ENCODE data around the gene MUSTN1. TPM values are rescaled to one million over a fixed set of nuclear protein-coding genes. Genes with fewer than 3 reads are reported as not detected.

Gene MUSTN1
- total RNA-seq, 1 donor from 2014 or later = 1.1 TPM

- peaks cover 5% of the 10 kb centered on the region for H3K27me3 Mint-ChIP-seq (ENCODE audit: unreplicated experiment)
- H3K9me3 Mint-ChIP-seq (ENCODE audit: unreplicated experiment) = no peaks in the 10 kb centered on the region
- H3K4me3 Mint-ChIP-seq (ENCODE audit: unreplicated experiment) = no peak overlapping the region
- no peak overlapping the region for H3K27ac Mint-ChIP-seq (ENCODE audit: unreplicated experiment)
- H3K36me3 Mint-ChIP-seq (ENCODE audit: low read depth, unreplicated experiment) = peaks cover 2% of the 10 kb centered on the region
- TF ChIP-seq, protein P1, sequence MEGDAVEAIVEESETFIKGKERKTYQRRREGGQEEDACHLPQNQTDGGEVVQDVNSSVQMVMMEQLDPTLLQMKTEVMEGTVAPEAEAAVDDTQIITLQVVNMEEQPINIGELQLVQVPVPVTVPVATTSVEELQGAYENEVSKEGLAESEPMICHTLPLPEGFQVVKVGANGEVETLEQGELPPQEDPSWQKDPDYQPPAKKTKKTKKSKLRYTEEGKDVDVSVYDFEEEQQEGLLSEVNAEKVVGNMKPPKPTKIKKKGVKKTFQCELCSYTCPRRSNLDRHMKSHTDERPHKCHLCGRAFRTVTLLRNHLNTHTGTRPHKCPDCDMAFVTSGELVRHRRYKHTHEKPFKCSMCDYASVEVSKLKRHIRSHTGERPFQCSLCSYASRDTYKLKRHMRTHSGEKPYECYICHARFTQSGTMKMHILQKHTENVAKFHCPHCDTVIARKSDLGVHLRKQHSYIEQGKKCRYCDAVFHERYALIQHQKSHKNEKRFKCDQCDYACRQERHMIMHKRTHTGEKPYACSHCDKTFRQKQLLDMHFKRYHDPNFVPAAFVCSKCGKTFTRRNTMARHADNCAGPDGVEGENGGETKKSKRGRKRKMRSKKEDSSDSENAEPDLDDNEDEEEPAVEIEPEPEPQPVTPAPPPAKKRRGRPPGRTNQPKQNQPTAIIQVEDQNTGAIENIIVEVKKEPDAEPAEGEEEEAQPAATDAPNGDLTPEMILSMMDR (IDR thresholded peaks at IDR 0.05; ENCODE audit: unreplicated experiment) = no peak
- no peak for DNase-seq (ENCODE audit: low spot score)
- H3K4me1 Mint-ChIP-seq (ENCODE audit: unreplicated experiment) = peaks cover 4% of the 10 kb centered on the region
These were observed 14.9 kb downstream of the MUSTN1 start for GRCh38 chr3:52819936-52820335.

DNA sequence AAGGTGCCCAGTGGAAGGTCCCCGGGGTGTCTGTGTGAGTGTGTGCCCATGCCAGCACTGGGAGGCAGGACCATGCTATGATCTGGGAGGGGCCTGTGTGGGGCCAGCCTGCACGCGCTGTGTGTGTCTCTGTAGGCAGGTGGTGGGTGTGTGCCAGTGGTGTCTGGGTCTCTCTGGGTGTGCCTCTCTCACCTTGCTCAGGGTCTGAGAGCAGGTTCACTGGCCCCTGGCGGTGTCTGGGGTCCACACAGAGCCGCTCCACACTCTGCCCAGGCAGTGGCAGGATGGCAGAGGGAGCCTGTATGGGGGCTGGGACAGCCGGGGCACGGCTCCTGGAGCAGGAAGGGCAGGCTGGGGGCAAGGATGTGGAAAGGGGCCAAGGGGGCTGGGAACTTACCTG, 17.0 kb downstream of the MUSTN1 start:
- no peaks in the 10 kb centered on the region for H3K36me3 Mint-ChIP-seq (ENCODE audit: low read depth, unreplicated experiment)
- no peak overlapping the region for H3K4me3 Mint-ChIP-seq (ENCODE audit: unreplicated experiment)
- H3K27ac Mint-ChIP-seq (ENCODE audit: unreplicated experiment) = no peak overlapping the region
- no peak for DNase-seq (ENCODE audit: low spot score)
- H3K27me3 Mint-ChIP-seq (ENCODE audit: unreplicated experiment) = peaks cover 5% of the 10 kb centered on the region
- peaks cover 4% of the 10 kb centered on the region for H3K4me1 Mint-ChIP-seq (ENCODE audit: unreplicated experiment)
- TF ChIP-seq, protein P1 (IDR thresholded peaks at IDR 0.05; ENCODE audit: unreplicated experiment) = no peak
- no peaks in the 10 kb centered on the region for H3K9me3 Mint-ChIP-seq (ENCODE audit: unreplicated experiment)

DNA sequence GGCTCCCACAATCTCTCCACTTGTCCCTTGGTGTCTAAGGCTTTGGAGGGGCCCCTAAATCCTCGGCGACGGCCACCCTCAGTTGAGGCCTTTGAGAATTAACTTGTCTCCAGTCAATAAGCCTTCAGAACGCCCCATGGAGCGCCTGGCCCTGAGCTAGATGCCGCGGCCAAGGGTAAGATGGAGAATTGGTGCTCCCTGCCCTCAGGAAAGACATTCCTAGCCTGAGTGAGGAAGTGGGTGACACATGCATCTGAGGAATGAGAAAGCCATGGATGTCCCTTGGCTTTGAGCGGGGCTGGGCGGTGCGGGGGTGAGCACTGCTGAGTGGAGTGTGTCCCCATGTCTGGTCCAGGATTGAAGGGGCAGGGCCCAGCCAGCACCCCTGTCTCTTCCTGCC, 17.6 kb downstream of the MUSTN1 start:
- no peaks in the 10 kb centered on the region for H3K9me3 Mint-ChIP-seq (ENCODE audit: unreplicated experiment)
- no peak overlapping the region for H3K4me3 Mint-ChIP-seq (ENCODE audit: unreplicated experiment)
- DNase-seq (ENCODE audit: low spot score) = no peak
- H3K36me3 Mint-ChIP-seq (ENCODE audit: low read depth, unreplicated experiment) = no peaks in the 10 kb centered on the region
- H3K27me3 Mint-ChIP-seq (ENCODE audit: unreplicated experiment) = peaks cover 5% of the 10 kb centered on the region
- no peak overlapping the region for H3K27ac Mint-ChIP-seq (ENCODE audit: unreplicated experiment)
- H3K4me1 Mint-ChIP-seq (ENCODE audit: unreplicated experiment) = peaks cover 4% of the 10 kb centered on the region
- TF ChIP-seq, protein P1 (IDR thresholded peaks at IDR 0.05; ENCODE audit: unreplicated experiment) = no peak

GRCh38 chr3:52816654-52817053, 18.2 kb downstream of the MUSTN1 start:
- H3K36me3 Mint-ChIP-seq (ENCODE audit: low read depth, unreplicated experiment) = no peaks in the 10 kb centered on the region
- H3K27me3 Mint-ChIP-seq (ENCODE audit: unreplicated experiment) = peaks cover 3% of the 10 kb centered on the region
- no peak overlapping the region for H3K27ac Mint-ChIP-seq (ENCODE audit: unreplicated experiment)
- no peak for DNase-seq (ENCODE audit: low spot score)
- peaks cover 4% of the 10 kb centered on the region for H3K4me1 Mint-ChIP-seq (ENCODE audit: unreplicated experiment)
- no peak overlapping the region for H3K4me3 Mint-ChIP-seq (ENCODE audit: unreplicated experiment)
- TF ChIP-seq, protein P1 (IDR thresholded peaks at IDR 0.05; ENCODE audit: unreplicated experiment) = no peak
- no peaks in the 10 kb centered on the region for H3K9me3 Mint-ChIP-seq (ENCODE audit: unreplicated experiment)

DNA sequence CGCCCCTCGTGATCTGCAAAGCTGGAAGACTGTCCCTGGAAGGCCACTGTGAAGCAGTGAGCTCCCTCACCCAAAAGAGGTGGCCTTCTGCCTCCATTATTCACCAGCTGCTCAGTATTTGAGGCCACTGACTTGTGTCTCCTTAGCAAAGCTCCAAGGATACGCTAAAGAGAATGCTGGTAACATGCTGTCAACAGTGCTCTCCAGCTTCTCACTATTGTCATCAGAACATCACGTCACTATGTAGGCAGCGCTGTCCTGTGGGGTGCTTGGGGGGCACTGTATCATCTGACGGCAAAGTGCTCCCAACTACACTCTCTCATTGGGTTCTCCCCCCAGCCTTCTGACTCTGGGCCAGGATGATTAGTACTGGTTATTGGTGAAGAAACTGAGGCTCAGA, 18.6 kb downstream of the MUSTN1 start:
- H3K4me1 Mint-ChIP-seq (ENCODE audit: unreplicated experiment) = peaks cover 4% of the 10 kb centered on the region
- TF ChIP-seq, protein P1 (IDR thresholded peaks at IDR 0.05; ENCODE audit: unreplicated experiment) = no peak
- DNase-seq (ENCODE audit: low spot score) = no peak
- H3K27me3 Mint-ChIP-seq (ENCODE audit: unreplicated experiment) = peaks cover 3% of the 10 kb centered on the region
- H3K9me3 Mint-ChIP-seq (ENCODE audit: unreplicated experiment) = no peaks in the 10 kb centered on the region
- no peak overlapping the region for H3K27ac Mint-ChIP-seq (ENCODE audit: unreplicated experiment)
- H3K36me3 Mint-ChIP-seq (ENCODE audit: low read depth, unreplicated experiment) = no peaks in the 10 kb centered on the region
- H3K4me3 Mint-ChIP-seq (ENCODE audit: unreplicated experiment) = no peak overlapping the region
